Measurements from ENCODE around the gene FILIP1. TPM values are rescaled to one million over a fixed set of nuclear protein-coding genes. Genes with fewer than 3 reads are reported as not detected.

FILIP1 gene
- total and polyA plus RNA-seq, 2 of the 4 experiments (the other 2 are of a cell fraction): under 0.01 to 0.03 TPM

GRCh38 chr6:75497994-75498393 is 4.4 kb upstream of the FILIP1 start:
- no peak overlapping the region for H3K4ac ChIP-seq (ENCODE audit: low read depth, low read length)
- no peaks in the 10 kb centered on the region for H3K9me1 ChIP-seq (ENCODE audit: insufficient read depth, low read length)
- no peak overlapping the region for H2AK5ac ChIP-seq (ENCODE audit: low read depth, low read length)
- no peak overlapping the region for H2BK5ac ChIP-seq (ENCODE audit: low read depth, low read length, poor library complexity, severe bottlenecking)
- no peak for DNase-seq
- no peaks in the 10 kb centered on the region for H4K20me1 ChIP-seq (ENCODE audit: insufficient read depth, low read length)
- H4K8ac ChIP-seq (ENCODE audit: low read depth in 2 of 2, low read length in 2 of 2): no peak overlapping the region
- no peak for ATAC-seq (ENCODE audit: low read depth)
- H2BK15ac ChIP-seq (ENCODE audit: low read depth, low read length): no peak overlapping the region
- H3K79me1 ChIP-seq (ENCODE audit: low read depth in 1 of 2, low read length in 2 of 2): no peaks in the 10 kb centered on the region
- H3K4me3 ChIP-seq (ENCODE audit: insufficient read depth, low read depth, low read length): no peak overlapping the region
- no peak overlapping the region for H3K14ac ChIP-seq (replicated peaks; ENCODE audit: low read depth, low read length)
- no TSS peak for BruUV-seq (replicated peaks)
- no peaks in the 10 kb centered on the region for H3K9me3 ChIP-seq (ENCODE audit: control insufficient read depth, insufficient read depth, low read length)
- no peaks in the 10 kb centered on the region for H3K4me1 ChIP-seq (ENCODE audit: control insufficient read depth, insufficient read depth, low read length)
- dilution Hi-C loops (cut with HindIII; ENCODE audit: low sequenced_read_pairs, unreplicated experiment) (no loop called here), in situ Hi-C loops (cut with MboI; ENCODE audit: low sequenced_read_pairs) (no loop called here), intact Hi-C loops (cut with micrococcal nuclease) (loop anchor here (1.0 kb wide), 1 partner anchor 45 kb away; no protein-coding TSS in a partner anchor)
- H3K23ac ChIP-seq (ENCODE audit: low read depth, low read length): no peak overlapping the region
- POLR2A ChIA-PET (ENCODE audit: unreplicated experiment): no interaction called here
- no peak overlapping the region for H2BK120ac ChIP-seq (ENCODE audit: low read depth, low read length)
- no peak overlapping the region for H4K5ac ChIP-seq (ENCODE audit: low read depth, low read length)
- no CpG with 5 or more reads among the region's 3 CpGs for WGBS, 2 experiments (ENCODE audit: extremely low coverage in 2 of 2, insufficient read length in 1 of 2)
- no peaks in the 10 kb centered on the region for H3K27me3 ChIP-seq (ENCODE audit: control insufficient read depth, insufficient read depth, low read length)
- H3K56ac ChIP-seq (ENCODE audit: extremely low read depth, insufficient read depth, low read length): no peak overlapping the region
- no peak overlapping the region for H3K9ac ChIP-seq (ENCODE audit: low read depth, low read length)
- no peak overlapping the region for H3K4me2 ChIP-seq (ENCODE audit: low read depth, low read length)
- no peak overlapping the region for H4K91ac ChIP-seq (ENCODE audit: insufficient read depth, low read depth, low read length)
- CTCF ChIA-PET: interaction anchor here (0.6 kb wide), 1 partner anchor 18 kb away, joined by 3 read pairs; no protein-coding TSS in a partner anchor
- H3K18ac ChIP-seq (ENCODE audit: low read depth, low read length): no peak overlapping the region
- no peak overlapping the region for H2BK20ac ChIP-seq (ENCODE audit: low read depth, low read length)
- H2AK9ac ChIP-seq (replicated peaks; ENCODE audit: low read depth, low read length, poor library complexity): no peak overlapping the region
- H2AFZ ChIP-seq (replicated peaks; ENCODE audit: low read length, poor library complexity): no peak overlapping the region
- H3K36me3 ChIP-seq (ENCODE audit: control insufficient read depth, insufficient read depth, low read length): no peaks in the 10 kb centered on the region
- no peak for TF ChIP-seq POLR2A (IDR thresholded peaks at IDR 0.05; ENCODE audit: low read depth, low read length)
- TF ChIP-seq RFX5 (IDR thresholded peaks at IDR 0.05; ENCODE audit: low read depth, low read length): no peak
- TF ChIP-seq ELK1 (IDR thresholded peaks at IDR 0.05; ENCODE audit: borderline replicate concordance, low read depth, low read length): no peak
- no peak for TF ChIP-seq RAD21 (IDR thresholded peaks at IDR 0.05; ENCODE audit: low read length)
- H3K27ac ChIP-seq (ENCODE audit: insufficient read depth, low read length): no peak overlapping the region

Data from IMR-90 (cell line).